ENCODE results near the gene FAM98A.

FAM98A gene

DNA sequence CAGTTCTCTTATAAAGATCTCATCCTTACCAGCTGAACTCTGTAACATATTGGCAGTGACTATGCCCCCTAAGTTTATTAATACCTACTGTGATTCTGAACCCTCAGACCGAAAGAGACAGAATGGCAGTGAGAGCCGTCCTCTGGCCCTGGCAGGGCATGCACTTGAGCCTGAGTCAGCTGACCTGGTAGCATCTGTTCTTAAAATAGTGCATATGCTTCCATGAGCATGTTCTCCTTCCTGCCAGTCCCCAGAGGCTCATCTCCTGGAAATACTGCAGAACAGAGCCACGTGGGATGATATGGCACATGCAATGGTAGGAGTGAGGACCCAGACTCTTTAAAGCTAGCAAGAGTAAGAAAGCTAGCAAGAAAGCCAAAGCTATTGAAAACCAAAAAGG lies 63.7 kb downstream of the FAM98A start:
- DNase-seq, result no peak
- Histone ChIP-seq H3K4me1 (ENCODE audit: control insufficient read depth, insufficient read depth, low read length, poor library complexity, severe bottlenecking) (no peaks in the 10 kb centered on the region), H3K4me3 (ENCODE audit: insufficient read depth, low read depth, low read length, poor library complexity, severe bottlenecking) (no peak overlapping the region), H3K36me3 (ENCODE audit: control insufficient read depth, insufficient read depth, low read length) (no peaks in the 10 kb centered on the region), H3K27me3 (replicated peaks; ENCODE audit: control insufficient read depth, insufficient read depth, low read length, poor library complexity, severe bottlenecking) (no peaks in the 10 kb centered on the region), H3K9me3 (ENCODE audit: control insufficient read depth, low read length) (no peaks in the 10 kb centered on the region), H3K27ac (ENCODE audit: insufficient read depth, low read length, poor library complexity, severe bottlenecking) (no peak overlapping the region)
